Endothelial cell of umbilical vein (primary cell): ENCODE results near the gene NAT16. TPM values are rescaled to one million over a fixed set of nuclear protein-coding genes. Genes with fewer than 3 reads are reported as not detected.

Experiments used
- BruUV-seq: library from RNA; stranded (reverse); fragments of 400-500 nt; replicated peaks from 2 replicates; lab custom pipeline; 2021; lab: Mats Ljungman, UMichigan
- CTCF ChIA-PET: fragments of 300-600, 350-600 bp; sonication (Branson Sonifier 250); formaldehyde crosslinking; loops from one replicate; lab custom pipeline; 2021; ENCODE audit warnings: antibody characterized with exemption, inconsistent platforms; lab: Charles Lee
- POLR2A ChIA-PET: fragments of 300-600, 350-600 bp; sonication (Branson Sonifier 250); formaldehyde crosslinking; loops from one replicate; lab custom pipeline; 2021; ENCODE audit warnings: antibody characterized with exemption, inconsistent platforms; lab: Charles Lee
- DNase-seq: peaks from one replicate; pipeline ENCODE4 v3.0.0-alpha.2; 2011; ENCODE audit warnings: low read depth, low spot score
- FAIRE-seq: peaks from 2 replicates; lab custom pipeline; 2011; peaks lifted over from hg19 to GRCh38; lab: Jason Lieb, UNC
- H2AFZ ChIP-seq: 2 replicates; pipeline ENCODE4 v1.6.0; 2012; ENCODE audit warnings: low read depth, low read length, control low read depth, inconsistent platforms
- H3K27ac ChIP-seq: 2 replicates; pipeline ENCODE4 v1.5.1; 2011; ENCODE audit warnings: low read depth, mild to moderate bottlenecking, control low read depth, low read length, moderate library complexity; ENCODE audit not compliant: insufficient read depth
- H3K27me3 ChIP-seq, 2 experiments: 2 replicates each; pipeline versions ENCODE4 v1.6.0 to v1.6.1; 2011; ENCODE audit warnings: low read length in 2 of 2, mixed read lengths in 1 of 2; ENCODE audit not compliant: control insufficient read depth in 2 of 2, insufficient read depth in 2 of 2
- H3K36me3 ChIP-seq, 2 experiments: 2 replicates in 1 of 2; 3 replicates in 1 of 2; pipeline ENCODE4 v1.5.1; 2011; ENCODE audit warnings: low read length in 2 of 2, mild to moderate bottlenecking in 1 of 2, moderate library complexity in 1 of 2; ENCODE audit not compliant: control insufficient read depth in 2 of 2, insufficient read depth in 2 of 2; ENCODE audit errors: extremely low read depth in 1 of 2
- H3K4me1 ChIP-seq: 3 replicates; pipeline ENCODE4 v1.5.1; 2011; ENCODE audit warnings: mild to moderate bottlenecking, low read length; ENCODE audit not compliant: control insufficient read depth, insufficient read depth; ENCODE audit errors: extremely low read depth
- H3K4me2 ChIP-seq: 2 replicates; pipeline ENCODE4 v1.6.1; 2011; ENCODE audit warnings: low read length, control low read depth, mixed read lengths; ENCODE audit not compliant: insufficient read depth
- H3K4me3 ChIP-seq, 3 experiments: fragments of 200-600 bp in 1 of 3; sonication (generic), shearing (Covaris generic) in 1 of 3; replicated peaks in 1 of 3; 2 replicates each; pipeline ENCODE4 v1.5.1; 2011 to 2016; ENCODE audit warnings: control low read depth in 3 of 3, low read length in 3 of 3, mild to moderate bottlenecking in 2 of 3, inconsistent platforms in 1 of 3, low read depth in 1 of 3, moderate library complexity in 1 of 3; ENCODE audit not compliant: insufficient read depth in 1 of 3
- H3K79me2 ChIP-seq: 2 replicates; pipeline ENCODE4 v1.6.0; 2012; ENCODE audit warnings: low read length, inconsistent platforms; ENCODE audit not compliant: control insufficient read depth, insufficient read depth
- H3K9ac ChIP-seq: replicated peaks from 2 replicates; pipeline ENCODE3; 2011; ENCODE audit warnings: low read length, control low read depth; ENCODE audit not compliant: insufficient read depth; ENCODE audit errors: extremely low read depth
- H3K9me1 ChIP-seq: replicated peaks from 3 replicates; pipeline ENCODE4 v1.6.0; 2011; ENCODE audit warnings: mild to moderate bottlenecking, low read length; ENCODE audit not compliant: control insufficient read depth, insufficient read depth; ENCODE audit errors: extremely low read depth
- H3K9me3 ChIP-seq: replicated peaks from 2 replicates; pipeline ENCODE4 v1.5.1; 2012; ENCODE audit warnings: low read length, inconsistent platforms; ENCODE audit not compliant: control insufficient read depth, insufficient read depth
- H4K20me1 ChIP-seq: replicated peaks from 2 replicates; pipeline ENCODE3; 2011; ENCODE audit warnings: mild to moderate bottlenecking, low read length; ENCODE audit not compliant: control insufficient read depth, insufficient read depth; ENCODE audit errors: extremely low read depth
- EZH2 ChIP-seq: IDR thresholded peaks from 2 replicates; pipeline ENCODE4 v1.6.1; 2012; ENCODE audit warnings: borderline replicate concordance, low read depth, mild to moderate bottlenecking, moderate library complexity, low read length, inconsistent platforms; ENCODE audit not compliant: severe bottlenecking
- FOS ChIP-seq: IDR thresholded peaks from 2 replicates; pipeline ENCODE4 v1.6.1; 2011; ENCODE audit warnings: mild to moderate bottlenecking, low read length, moderate library complexity, borderline replicate concordance; ENCODE audit not compliant: insufficient read depth
- GATA2 ChIP-seq: IDR thresholded peaks from 2 replicates; pipeline ENCODE4 v1.7.0; 2011; ENCODE audit warnings: low read depth, mild to moderate bottlenecking, moderate library complexity, mixed read lengths, low read length; ENCODE audit not compliant: insufficient read length, insufficient read depth
- JUN ChIP-seq: IDR thresholded peaks from 2 replicates; pipeline ENCODE4 v1.6.1; 2011; ENCODE audit warnings: borderline replicate concordance, low read depth; ENCODE audit not compliant: insufficient read length, insufficient read depth
- MAX ChIP-seq: IDR thresholded peaks from 2 replicates; pipeline ENCODE4 v1.6.1; 2011; ENCODE audit not compliant: insufficient read depth, insufficient read length
- MYC ChIP-seq: IDR thresholded peaks from one replicate; pipeline ENCODE4 v1.6.1; 2011; ENCODE audit warnings: mild to moderate bottlenecking, low read depth, low read length
- POLR2A ChIP-seq: IDR thresholded peaks from 2 replicates; pipeline ENCODE4 v1.6.1; 2012; ENCODE audit warnings: low read depth, mild to moderate bottlenecking, control low read depth, low read length
- POLR2AphosphoS5 ChIP-seq: IDR thresholded peaks from 2 replicates; pipeline ENCODE4 v1.6.1; 2012; ENCODE audit warnings: low read depth, mild to moderate bottlenecking, control low read depth, low read length, moderate library complexity; ENCODE audit not compliant: insufficient read depth
- dilution Hi-C: fragments of 300-500 bp; cut with MboI; formaldehyde crosslinking; loops from one replicate; pipeline ENCODE4 v1.15.0; 2019; ENCODE audit warnings: low sequenced_read_pairs; ENCODE audit not compliant: extremely low pct_ligation_motif_present
- intact Hi-C: fragments of 100-400 bp; cut with micrococcal nuclease; formaldehyde crosslinking; loops from one replicate; pipeline ENCODE4 v1.10.0; 2022
- polyA plus RNA-seq, 4 experiments: library from polyadenylated mRNA; depleted of rRNA in 3 of 4; stranded (reverse) in 3 of 4; unstranded in 1 of 4; fragments of >200 nt; gene quantifications; 2 replicates each; pipeline versions ENCODE4 v1.2.1 to v1.2.3, GENCODE V29; 2011 to 2012; ENCODE audit warnings: missing spikeins in 1 of 4
- total RNA-seq: library from RNA; stranded (reverse); gene quantifications from 2 replicates; pipeline ENCODE4 v1.2.3, GENCODE V29; 2021
- TF ChIP-seq, protein P1 (sequence below), 2 donors: IDR thresholded peaks; 1 replicate in 1 of 2; 2 replicates in 1 of 2; pipeline ENCODE4 v1.5.1; 2011; ENCODE audit warnings: low read length in 2 of 2, mild to moderate bottlenecking in 2 of 2, moderate library complexity in 2 of 2, control low read depth in 1 of 2, inconsistent platforms in 1 of 2, low read depth in 1 of 2; ENCODE audit not compliant: insufficient read depth in 1 of 2; ENCODE audit errors: extremely low read depth in 1 of 2

NAT16 gene
- total and polyA plus RNA-seq, 2 donors (not counting 3 experiments of a cell fraction or from before 2014, with no cell fraction given) = not detected

DNA sequence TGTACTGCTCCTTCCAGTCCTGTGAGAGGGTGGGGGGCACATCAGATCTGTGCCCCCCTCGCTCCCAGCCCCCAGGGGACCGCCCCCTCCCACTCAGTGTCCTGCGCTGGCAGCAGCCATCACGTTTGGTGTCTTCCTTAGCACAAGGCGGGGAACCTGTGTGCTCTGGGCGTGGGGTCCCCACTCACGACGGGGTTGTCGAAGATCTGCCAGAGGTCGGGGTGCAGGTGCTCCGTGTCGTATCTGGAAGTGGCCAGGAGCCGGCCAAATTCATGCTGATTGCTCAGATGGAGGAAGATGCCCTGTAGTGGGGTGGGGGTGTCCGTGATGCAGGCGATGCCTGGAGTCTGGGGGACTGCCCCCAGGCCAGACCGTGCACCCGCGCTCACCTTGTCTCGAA, 30.1 kb upstream of the NAT16 start:
- dilution Hi-C loops = no loop called here
- H3K27ac ChIP-seq = no peak overlapping the region
- TF ChIP-seq MAX = no peak
- TF ChIP-seq GATA2 = no peak
- TF ChIP-seq, protein P1, sequence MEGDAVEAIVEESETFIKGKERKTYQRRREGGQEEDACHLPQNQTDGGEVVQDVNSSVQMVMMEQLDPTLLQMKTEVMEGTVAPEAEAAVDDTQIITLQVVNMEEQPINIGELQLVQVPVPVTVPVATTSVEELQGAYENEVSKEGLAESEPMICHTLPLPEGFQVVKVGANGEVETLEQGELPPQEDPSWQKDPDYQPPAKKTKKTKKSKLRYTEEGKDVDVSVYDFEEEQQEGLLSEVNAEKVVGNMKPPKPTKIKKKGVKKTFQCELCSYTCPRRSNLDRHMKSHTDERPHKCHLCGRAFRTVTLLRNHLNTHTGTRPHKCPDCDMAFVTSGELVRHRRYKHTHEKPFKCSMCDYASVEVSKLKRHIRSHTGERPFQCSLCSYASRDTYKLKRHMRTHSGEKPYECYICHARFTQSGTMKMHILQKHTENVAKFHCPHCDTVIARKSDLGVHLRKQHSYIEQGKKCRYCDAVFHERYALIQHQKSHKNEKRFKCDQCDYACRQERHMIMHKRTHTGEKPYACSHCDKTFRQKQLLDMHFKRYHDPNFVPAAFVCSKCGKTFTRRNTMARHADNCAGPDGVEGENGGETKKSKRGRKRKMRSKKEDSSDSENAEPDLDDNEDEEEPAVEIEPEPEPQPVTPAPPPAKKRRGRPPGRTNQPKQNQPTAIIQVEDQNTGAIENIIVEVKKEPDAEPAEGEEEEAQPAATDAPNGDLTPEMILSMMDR (IDR thresholded peaks at IDR 0.05; ENCODE audit: extremely low read depth in 1 of 2, insufficient read depth in 1 of 2, low read depth in 1 of 2, low read length in 2 of 2) = no peak
- no peak for TF ChIP-seq JUN
- TF ChIP-seq MYC = no peak
- no peak for TF ChIP-seq FOS
- TF ChIP-seq POLR2A = no peak
- TF ChIP-seq POLR2AphosphoS5 = no peak
- no peak for TF ChIP-seq EZH2
- H3K79me2 ChIP-seq = peaks cover 5% of the 10 kb centered on the region
- no TSS peak for BruUV-seq
- intact Hi-C loops = no loop called here
- no peak overlapping the region for H3K4me2 ChIP-seq
- peaks cover 11 to 41% of the 10 kb centered on the region in 2 experiments for H3K36me3 ChIP-seq
- no peaks in the 10 kb centered on the region for H3K27me3 ChIP-seq
- H2AFZ ChIP-seq = no peak overlapping the region
- DNase-seq (no peak), FAIRE-seq (no peak)
- CTCF ChIA-PET = interaction anchor here (1.7 kb wide), 1 partner anchor 18 kb away, joined by 6 read pairs; no protein-coding TSS in a partner anchor
- H3K4me3 ChIP-seq = no peak overlapping the region
- no peaks in the 10 kb centered on the region for H3K9me1 ChIP-seq
- no peaks in the 10 kb centered on the region for H3K9me3 ChIP-seq
- H3K4me1 ChIP-seq = no peaks in the 10 kb centered on the region
- POLR2A ChIA-PET = no interaction called here
- H4K20me1 ChIP-seq = no peaks in the 10 kb centered on the region
- no peak overlapping the region for H3K9ac ChIP-seq
